BE2C (cell line): ENCODE data around the gene CARD8.
A peak's percentile ranks its signal among the peaks of the same experiment; 100 is the strongest.

Source experiments
- DNase-seq: peaks from one replicate; pipeline ENCODE4 v3.0.0-alpha.2; 2020
- H3K27me3 ChIP-seq: fragments of 250-450 bp; sonication (Bioruptor Pico); 2 replicates; pipeline ENCODE4 v1.5.1; 2020; ENCODE audit warnings: mild to moderate bottlenecking
- H3K36me3 ChIP-seq: fragments of 250-450 bp; sonication (Bioruptor Pico); 2 replicates; pipeline ENCODE4 v1.5.1; 2020; ENCODE audit warnings: mild to moderate bottlenecking
- H3K4me1 ChIP-seq: fragments of 250-450 bp; sonication (Bioruptor Pico); 2 replicates; pipeline ENCODE4 v1.5.1; 2020
- H3K4me3 ChIP-seq: 2 replicates; pipeline ENCODE4 v1.5.1; 2011; ENCODE audit warnings: low read depth, low read length
- H3K9me3 ChIP-seq: fragments of 250-450 bp; sonication (Bioruptor Pico); 2 replicates; pipeline ENCODE4 v1.5.1; 2020
- TF ChIP-seq, protein P1 (sequence below): IDR thresholded peaks from 2 replicates; pipeline ENCODE4 v1.5.1; 2012; ENCODE audit warnings: mild to moderate bottlenecking, low read depth, low read length

Gene CARD8

DNA sequence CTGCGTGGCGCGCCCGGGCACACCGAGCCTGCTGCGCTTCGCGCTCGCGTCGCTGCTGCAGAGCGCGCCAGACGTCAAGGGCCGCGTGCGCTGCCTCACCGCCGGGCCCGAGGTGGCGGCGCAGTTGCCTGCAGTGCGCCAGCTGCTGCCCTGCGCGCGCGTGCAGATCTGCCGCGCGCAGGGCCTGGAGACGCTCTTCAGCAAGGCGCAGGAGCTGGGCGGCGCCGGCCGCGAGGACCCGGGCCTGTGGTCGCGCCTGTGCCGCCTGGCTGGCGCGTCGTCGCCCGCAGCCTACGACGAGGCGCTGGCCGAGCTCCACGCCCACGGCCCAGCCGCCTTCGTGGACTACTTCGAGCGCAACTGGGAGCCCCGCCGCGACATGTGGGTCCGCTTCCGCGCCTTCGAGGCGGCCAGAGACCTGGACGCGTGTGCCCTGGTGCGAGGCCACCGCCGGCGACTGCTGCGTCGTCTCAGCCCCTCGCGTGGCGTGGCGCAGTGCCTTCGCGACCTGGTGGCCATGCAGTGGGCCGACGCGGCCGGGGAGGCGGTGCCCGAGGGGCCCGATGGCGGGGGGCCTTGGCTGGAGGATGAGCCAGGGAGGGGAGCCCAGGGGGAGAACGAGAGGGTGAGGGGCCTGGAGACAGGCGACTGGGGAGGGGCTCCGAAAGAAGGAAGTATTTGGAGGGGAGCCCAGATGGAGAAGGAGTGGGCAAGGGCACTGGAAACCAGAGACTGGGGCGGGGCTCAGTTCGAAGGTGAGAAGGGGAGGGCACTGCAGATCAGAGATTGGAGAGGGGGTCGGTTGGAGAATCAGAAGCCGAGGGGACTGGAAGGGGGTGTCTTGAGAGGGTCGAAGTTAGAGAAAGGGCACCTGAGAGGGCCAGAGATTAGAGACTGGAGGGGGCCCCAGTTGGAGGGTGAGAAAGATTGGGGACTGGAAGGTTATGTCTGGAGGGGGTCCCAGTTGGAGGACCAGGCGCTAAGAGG is 60.6 kb downstream of the CARD8 start:
- DNase-seq = no peak

DNA sequence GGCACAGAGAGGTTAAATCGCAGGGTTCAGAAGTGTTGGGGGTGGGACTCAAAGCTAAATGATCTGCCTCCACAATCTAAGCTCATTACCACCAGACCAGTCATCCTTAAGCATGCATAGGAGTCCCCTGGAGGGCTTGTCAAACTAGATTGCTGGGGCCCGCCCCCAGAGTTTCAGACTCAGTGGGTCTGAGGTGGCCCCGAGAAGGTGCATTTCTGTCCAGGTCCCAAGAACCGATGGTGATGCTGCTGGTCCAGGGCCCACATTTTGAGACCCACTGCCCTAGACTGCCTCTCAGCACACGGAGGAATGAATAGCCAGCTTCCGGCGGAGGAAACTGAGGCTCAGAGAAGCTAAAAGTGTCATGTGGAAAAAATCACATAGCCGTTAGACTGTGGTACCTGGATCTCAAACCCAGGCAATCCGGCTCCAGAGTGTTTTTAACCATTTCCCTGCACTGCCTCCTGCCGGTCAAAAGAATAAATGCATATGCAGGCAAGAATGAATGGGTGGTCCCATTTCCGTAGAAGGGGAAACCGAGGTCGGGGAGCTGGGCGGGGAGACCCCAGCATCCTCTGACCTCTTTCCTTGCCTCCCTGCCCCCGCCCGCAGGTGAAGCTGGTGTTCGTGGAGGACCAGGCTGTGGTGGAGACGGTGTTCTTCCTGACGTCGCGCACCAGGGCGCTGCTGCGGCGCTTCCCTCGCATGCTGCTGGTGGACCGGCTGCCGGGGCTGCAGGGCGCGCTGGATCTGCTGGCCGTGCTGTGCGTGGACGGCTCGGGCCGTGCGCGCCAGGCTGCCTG is 61.5 kb downstream of the CARD8 start:
- Histone ChIP-seq H3K36me3 (peaks cover 6% of the 10 kb centered on the region), H3K4me1 (no peaks in the 10 kb centered on the region), H3K9me3 (no peaks in the 10 kb centered on the region), H3K4me3 (no peak overlapping the region), H3K27me3 (no peaks in the 10 kb centered on the region)
- TF ChIP-seq, protein P1, sequence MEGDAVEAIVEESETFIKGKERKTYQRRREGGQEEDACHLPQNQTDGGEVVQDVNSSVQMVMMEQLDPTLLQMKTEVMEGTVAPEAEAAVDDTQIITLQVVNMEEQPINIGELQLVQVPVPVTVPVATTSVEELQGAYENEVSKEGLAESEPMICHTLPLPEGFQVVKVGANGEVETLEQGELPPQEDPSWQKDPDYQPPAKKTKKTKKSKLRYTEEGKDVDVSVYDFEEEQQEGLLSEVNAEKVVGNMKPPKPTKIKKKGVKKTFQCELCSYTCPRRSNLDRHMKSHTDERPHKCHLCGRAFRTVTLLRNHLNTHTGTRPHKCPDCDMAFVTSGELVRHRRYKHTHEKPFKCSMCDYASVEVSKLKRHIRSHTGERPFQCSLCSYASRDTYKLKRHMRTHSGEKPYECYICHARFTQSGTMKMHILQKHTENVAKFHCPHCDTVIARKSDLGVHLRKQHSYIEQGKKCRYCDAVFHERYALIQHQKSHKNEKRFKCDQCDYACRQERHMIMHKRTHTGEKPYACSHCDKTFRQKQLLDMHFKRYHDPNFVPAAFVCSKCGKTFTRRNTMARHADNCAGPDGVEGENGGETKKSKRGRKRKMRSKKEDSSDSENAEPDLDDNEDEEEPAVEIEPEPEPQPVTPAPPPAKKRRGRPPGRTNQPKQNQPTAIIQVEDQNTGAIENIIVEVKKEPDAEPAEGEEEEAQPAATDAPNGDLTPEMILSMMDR = peak; percentile 58
- peak; percentile 31 for DNase-seq

More for the DNA sequence above, 60.6 kb downstream of the CARD8 start:
- H3K9me3 ChIP-seq = no peaks in the 10 kb centered on the region
- H3K4me3 ChIP-seq = no peak overlapping the region
- TF ChIP-seq, protein P1 = no peak
- no peaks in the 10 kb centered on the region for H3K27me3 ChIP-seq
- no peaks in the 10 kb centered on the region for H3K4me1 ChIP-seq
- H3K36me3 ChIP-seq = peaks cover 5% of the 10 kb centered on the region

DNA sequence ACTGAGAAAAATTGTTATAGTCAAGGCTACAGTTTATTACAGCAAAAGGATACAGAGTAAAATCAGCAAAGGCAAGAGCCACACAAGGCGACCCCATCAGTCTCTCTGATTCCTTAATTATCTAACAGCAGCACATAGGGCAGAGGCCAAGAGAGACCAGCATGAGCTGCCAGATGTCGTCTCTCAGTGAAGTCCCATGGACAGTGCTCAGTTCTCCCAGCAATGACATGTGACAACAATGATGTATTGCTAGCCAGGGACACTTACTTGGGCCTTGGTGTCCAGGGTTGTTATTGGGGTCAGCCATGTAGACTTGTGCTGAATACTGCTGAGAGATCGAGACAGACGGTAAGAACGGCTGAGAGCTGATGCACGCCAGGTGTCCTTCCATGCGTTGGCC is 63.0 kb downstream of the CARD8 start:
- Histone ChIP-seq H3K4me1 (no peaks in the 10 kb centered on the region), H3K36me3 (peaks cover 9% of the 10 kb centered on the region), H3K4me3 (no peak overlapping the region), H3K27me3 (no peaks in the 10 kb centered on the region), H3K9me3 (no peaks in the 10 kb centered on the region)
- TF ChIP-seq, protein P1 = no peak
- DNase-seq = no peak

DNA sequence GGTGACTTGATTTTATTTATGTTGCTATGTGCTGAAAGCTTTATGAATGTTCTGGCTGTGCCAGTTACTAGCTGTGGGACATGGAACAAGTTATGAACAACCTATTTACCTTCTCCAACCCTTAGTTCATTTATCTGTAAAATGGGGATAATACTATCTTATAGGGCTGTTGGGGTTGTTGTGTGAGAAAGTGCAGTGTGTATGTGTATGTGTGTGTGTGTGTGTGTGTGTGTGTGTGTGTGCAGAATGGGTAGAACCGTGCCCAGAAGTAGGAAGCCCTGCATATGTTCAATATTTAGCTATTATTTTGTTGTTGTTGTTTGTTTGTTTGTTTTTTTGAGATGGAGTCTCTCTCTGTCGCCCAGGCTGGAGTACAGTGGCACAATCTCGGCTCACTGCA is 64.8 kb downstream of the CARD8 start:
- Histone ChIP-seq H3K36me3 (peaks cover 9% of the 10 kb centered on the region), H3K4me1 (no peaks in the 10 kb centered on the region), H3K9me3 (no peaks in the 10 kb centered on the region), H3K27me3 (no peaks in the 10 kb centered on the region), H3K4me3 (no peak overlapping the region)
- no peak for DNase-seq
- TF ChIP-seq, protein P1 = no peak

DNA sequence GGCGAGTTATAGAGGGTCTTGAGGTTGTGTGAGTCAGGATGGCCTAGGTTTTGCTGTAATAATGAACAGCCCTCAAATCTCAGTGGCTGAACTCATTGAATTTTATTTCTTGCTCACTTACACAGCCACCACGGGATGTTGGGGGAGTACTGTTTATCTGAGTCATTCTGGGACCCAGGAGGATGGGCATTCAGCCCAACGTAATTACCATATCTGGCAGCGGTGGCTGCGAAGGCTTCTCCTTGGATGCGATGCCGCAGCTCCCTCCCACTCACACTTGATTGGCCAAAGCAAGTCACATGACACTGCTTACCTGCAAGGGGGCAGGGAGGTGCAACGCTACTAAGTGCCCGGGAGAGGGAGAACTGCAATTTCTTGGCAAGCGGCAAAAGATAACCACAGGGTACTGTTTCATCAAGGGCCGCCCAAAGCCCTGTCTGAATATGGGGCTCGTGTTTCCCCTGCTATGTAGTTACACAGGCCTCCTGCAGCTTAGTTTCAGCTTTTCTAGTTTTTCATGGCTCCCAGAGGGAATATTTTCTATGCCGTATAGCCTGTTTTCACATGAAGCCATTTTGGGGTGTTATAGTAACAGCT is 65.3 kb downstream of the CARD8 start:
- Histone ChIP-seq H3K27me3 (no peaks in the 10 kb centered on the region), H3K36me3 (peaks cover 9% of the 10 kb centered on the region), H3K9me3 (no peaks in the 10 kb centered on the region), H3K4me3 (no peak overlapping the region), H3K4me1 (no peaks in the 10 kb centered on the region)
- TF ChIP-seq, protein P1 = peak; percentile 55
- DNase-seq = peak; percentile 85
